Thoracic aorta (tissue), 2 donors: ENCODE data around the gene AHDC1. TPM values are rescaled to one million over a fixed set of nuclear protein-coding genes. Genes with fewer than 3 reads are reported as not detected.
A peak's percentile ranks its signal among the peaks of the same experiment; 100 is the strongest.

ENCODE experiments used
- ATAC-seq: fragments of 150-250 bp; one replicate; pipeline ENCODE4 v1.8.0; 2017; ENCODE audit warnings: low read depth; ENCODE audit not compliant: insufficient number of reproducible peaks, low FRiP score
- DNase-seq: peaks from one replicate; pipeline ENCODE4 v3.0.0-alpha.2; 2020; ENCODE audit warnings: low spot score
- H3K27ac ChIP-seq, 2 donors: fragments of 200-600 bp; sonication (generic); 1 replicate in 1 of 2; 2 replicates in 1 of 2; pipeline ENCODE4 v1.5.1; 2016; ENCODE audit warnings: mild to moderate bottlenecking in 2 of 2, moderate library complexity in 2 of 2
- H3K27me3 ChIP-seq: fragments of 200-600 bp; sonication (generic); replicated peaks from 2 replicates; pipeline ENCODE4 v1.6.0; 2016; ENCODE audit warnings: mild to moderate bottlenecking; ENCODE audit not compliant: insufficient read depth
- H3K36me3 ChIP-seq: fragments of 200-600 bp; sonication (generic); one replicate; pipeline ENCODE4 v1.5.1; 2016
- H3K4me1 ChIP-seq, 2 donors: fragments of 200-600 bp; sonication (generic); 1 replicate in 1 of 2; 2 replicates in 1 of 2; pipeline versions ENCODE4 v1.5.1 to v1.6.0; 2016; ENCODE audit warnings: low read depth in 2 of 2, mild to moderate bottlenecking in 1 of 2; ENCODE audit not compliant: control insufficient read depth in 1 of 2
- H3K4me3 ChIP-seq: fragments of 200-600 bp; sonication (generic); 2 replicates; pipeline ENCODE4 v1.5.1; 2016; ENCODE audit warnings: mild to moderate bottlenecking
- H3K9me3 ChIP-seq: fragments of 200-600 bp; sonication (generic); 2 replicates; pipeline ENCODE4 v1.5.1; 2016
- CTCF ChIP-seq: fragments of 200-600 bp; sonication (generic); IDR thresholded peaks from one replicate; pipeline ENCODE4 v1.5.1; 2019; ENCODE audit warnings: antibody characterized with exemption
- total RNA-seq, 2 donors: library from RNA; depleted of rRNA; stranded (reverse); fragments of >200 nt; gene quantifications; one replicate each; pipeline versions ENCODE4 v1.1.0 to v1.2.3, GENCODE V29; 2016

The AHDC1 gene
- total RNA-seq, 2 donors from 2014 or later = 38.3 to 55.4 TPM

- no peak for TF ChIP-seq CTCF
- Histone ChIP-seq H3K27ac (peak overlapping the region; percentile 6 to 62), H3K4me1 (peaks cover 41 to 70% of the 10 kb centered on the region in 2 donors), H3K36me3 (no peaks in the 10 kb centered on the region), H3K9me3 (no peaks in the 10 kb centered on the region), H3K4me3 (peak overlapping the region; percentile 59), H3K27me3 (no peaks in the 10 kb centered on the region)
- DNase-seq = no peak
- ATAC-seq = no peak
These were observed 82.6 kb downstream of the AHDC1 start for GRCh38 chr1:27521336-27521831.

GRCh38 chr1:27520651-27521050, 83.3 kb downstream of the AHDC1 start:
- TF ChIP-seq CTCF = no peak
- ATAC-seq (no peak), DNase-seq (no peak)
- H3K4me1 ChIP-seq = peaks cover 37 to 63% of the 10 kb centered on the region in 2 donors
- H3K27me3 ChIP-seq = no peaks in the 10 kb centered on the region
- H3K4me3 ChIP-seq = no peak overlapping the region
- H3K9me3 ChIP-seq = no peaks in the 10 kb centered on the region
- peak overlapping the region in 1 of 2 donors; percentile 12 for H3K27ac ChIP-seq
- no peaks in the 10 kb centered on the region for H3K36me3 ChIP-seq

GRCh38 chr1:27519331-27520258, 84.3 kb downstream of the AHDC1 start:
- Histone ChIP-seq H3K9me3 (no peaks in the 10 kb centered on the region), H3K4me1 (peaks cover 31 to 53% of the 10 kb centered on the region in 2 donors), H3K27me3 (no peaks in the 10 kb centered on the region), H3K27ac (no peak overlapping the region), H3K4me3 (no peak overlapping the region), H3K36me3 (no peaks in the 10 kb centered on the region)
- no peak for TF ChIP-seq CTCF
- ATAC-seq = no peak
- DNase-seq = no peak

DNA sequence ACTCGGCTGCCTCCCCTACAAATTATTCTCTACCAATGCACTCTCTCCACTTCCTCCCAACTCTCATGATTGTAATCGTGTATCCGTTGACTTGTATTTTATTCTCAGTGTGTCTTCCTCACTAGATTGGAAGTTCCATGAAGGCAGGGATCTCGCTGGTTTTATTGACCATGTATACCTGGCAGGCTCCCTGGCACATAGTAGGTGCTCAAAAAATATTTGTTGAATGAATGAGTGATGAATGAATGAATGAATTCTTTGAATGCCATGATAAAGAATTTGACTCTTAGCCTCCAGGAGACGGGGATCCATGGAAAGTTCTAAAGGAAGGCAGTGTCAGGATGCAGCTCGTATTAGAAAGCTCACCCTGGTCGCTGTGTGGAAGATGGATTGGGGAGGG, 85.1 kb downstream of the AHDC1 start:
- no peaks in the 10 kb centered on the region for H3K9me3 ChIP-seq

More for the DNA sequence above, 85.1 kb downstream of the AHDC1 start:
- DNase-seq (no peak), ATAC-seq (no peak)
- Histone ChIP-seq H3K27ac (no peak overlapping the region), H3K27me3 (no peaks in the 10 kb centered on the region), H3K4me3 (no peak overlapping the region), H3K36me3 (no peaks in the 10 kb centered on the region), H3K4me1 (peaks cover 29 to 46% of the 10 kb centered on the region in 2 donors)
- TF ChIP-seq CTCF = no peak
